Sigmoid colon (tissue), 7 donors: ENCODE results near the gene ADO. TPM values are rescaled to one million over a fixed set of nuclear protein-coding genes. Genes with fewer than 3 reads are reported as not detected.

Source experiments
- DNase-seq: peaks from one replicate; pipeline ENCODE4 v3.0.0-alpha.2; 2019
- H3K27ac ChIP-seq, 4 donors: fragments of 200-600 bp; sonication (generic); one replicate each; pipeline ENCODE4 v1.5.1; 2016 to 2019; ENCODE audit warnings: mild to moderate bottlenecking in 1 of 4
- H3K27me3 ChIP-seq, 3 donors: fragments of 200-600 bp; sonication (generic); one replicate each; pipeline ENCODE4 v1.5.1; 2019; ENCODE audit warnings: mild to moderate bottlenecking in 1 of 3
- H3K36me3 ChIP-seq, 4 donors: fragments of 200-600 bp; sonication (generic); one replicate each; pipeline ENCODE4 v1.5.1; 2016 to 2019
- H3K4me1 ChIP-seq, 4 donors: fragments of 200-600 bp; sonication (generic); one replicate each; pipeline ENCODE4 v1.5.1; 2017 to 2019
- H3K4me3 ChIP-seq, 4 donors: fragments of 200-600 bp; sonication (generic); one replicate each; pipeline ENCODE4 v1.5.1; 2017 to 2019; ENCODE audit warnings: mild to moderate bottlenecking in 2 of 4, moderate library complexity in 1 of 4
- H3K9me3 ChIP-seq, 4 donors: fragments of 200-600 bp in 3 of 4; sonication (generic) in 3 of 4; one replicate each; pipeline versions ENCODE4 v1.5.1 to v1.6.1; 2013 to 2019
- EP300 ChIP-seq, 4 donors: sonication (generic); formaldehyde crosslinking; IDR thresholded peaks; one replicate each; pipeline ENCODE4 v1.6.1; 2017; ENCODE audit warnings: antibody characterized with exemption in 4 of 4
- POLR2A ChIP-seq, 2 donors: fragments of 450-650 bp; IDR thresholded peaks; one replicate each; pipeline ENCODE4 v1.6.1; 2016; ENCODE audit warnings: antibody characterized with exemption in 2 of 2, mild to moderate bottlenecking in 2 of 2, moderate library complexity in 2 of 2
- POLR2AphosphoS5 ChIP-seq, 4 donors: sonication (generic); formaldehyde crosslinking; IDR thresholded peaks; one replicate each; pipeline ENCODE4 v1.6.1; 2017; ENCODE audit warnings: antibody characterized with exemption in 4 of 4
- WGBS, 2 donors: extraction: QIAGEN DNeasy Blood & Tissue Kit; methylation state at CpG; one replicate each; pipeline ENCODE4 v1.1.7; 2013; 5-methylcytosine and 5-hydroxymethylcytosine counted together
- intact Hi-C: fragments of 100-400 bp; cut with DNase I; formaldehyde crosslinking; loops from one replicate; pipeline ENCODE4 v1.15.1; 2023
- polyA plus RNA-seq, 3 donors: library from polyadenylated mRNA; stranded (reverse); fragments of 200-250 nt; gene quantifications; one replicate each; pipeline ENCODE4 v1.2.3, GENCODE V29; 2013
- total RNA-seq, 4 donors: library from RNA; depleted of rRNA; stranded (reverse); fragments of >200 nt; gene quantifications; one replicate each; pipeline ENCODE4 v1.1.0, GENCODE V29; 2016
- TF ChIP-seq, protein P1 (sequence below), 4 experiments: fragments of 450-650 bp in 3 of 4; fragments of 200-600 bp in 1 of 4; IDR thresholded peaks; one replicate each; pipeline ENCODE4 v1.5.1; 2016 to 2019; ENCODE audit warnings: antibody characterized with exemption in 4 of 4, mild to moderate bottlenecking in 3 of 4, moderate library complexity in 2 of 4
- donor health status: healthy with polysubstance abuse.
- donor health status: Bipolar disorder and iron deficiency.
- donor health status: healthy.

Gene ADO
- total and polyA plus RNA-seq, 7 donors: 5.4 to 18.9 (median 13.0) TPM

- WGBS, 2 donors: 0 to 1% methylated on average over 49 of the region's 49 CpGs
- peaks cover 13 to 51% (median 24%) of the 10 kb centered on the region in 3 donors for H3K27me3 ChIP-seq
- no peaks in the 10 kb centered on the region for H3K9me3 ChIP-seq
- H3K4me3 ChIP-seq: peak overlapping the region; percentile 64 to 88 (median 78)
- peak; percentile 75 for DNase-seq
- no peaks in the 10 kb centered on the region for H3K36me3 ChIP-seq
- intact Hi-C loops: loop anchor here (5.0 kb wide), 2 partner anchors 225 to 340 kb away; no protein-coding TSS in a partner anchor
- H3K27ac ChIP-seq: peak overlapping the region; percentile 79 to 95 (median 88)
- TF ChIP-seq EP300 (IDR thresholded peaks at IDR 0.05) (no peak), POLR2AphosphoS5 (IDR thresholded peaks at IDR 0.05) (no peak), POLR2A (IDR thresholded peaks at IDR 0.05) (no peak)
- TF ChIP-seq, protein P1, sequence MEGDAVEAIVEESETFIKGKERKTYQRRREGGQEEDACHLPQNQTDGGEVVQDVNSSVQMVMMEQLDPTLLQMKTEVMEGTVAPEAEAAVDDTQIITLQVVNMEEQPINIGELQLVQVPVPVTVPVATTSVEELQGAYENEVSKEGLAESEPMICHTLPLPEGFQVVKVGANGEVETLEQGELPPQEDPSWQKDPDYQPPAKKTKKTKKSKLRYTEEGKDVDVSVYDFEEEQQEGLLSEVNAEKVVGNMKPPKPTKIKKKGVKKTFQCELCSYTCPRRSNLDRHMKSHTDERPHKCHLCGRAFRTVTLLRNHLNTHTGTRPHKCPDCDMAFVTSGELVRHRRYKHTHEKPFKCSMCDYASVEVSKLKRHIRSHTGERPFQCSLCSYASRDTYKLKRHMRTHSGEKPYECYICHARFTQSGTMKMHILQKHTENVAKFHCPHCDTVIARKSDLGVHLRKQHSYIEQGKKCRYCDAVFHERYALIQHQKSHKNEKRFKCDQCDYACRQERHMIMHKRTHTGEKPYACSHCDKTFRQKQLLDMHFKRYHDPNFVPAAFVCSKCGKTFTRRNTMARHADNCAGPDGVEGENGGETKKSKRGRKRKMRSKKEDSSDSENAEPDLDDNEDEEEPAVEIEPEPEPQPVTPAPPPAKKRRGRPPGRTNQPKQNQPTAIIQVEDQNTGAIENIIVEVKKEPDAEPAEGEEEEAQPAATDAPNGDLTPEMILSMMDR (IDR thresholded peaks at IDR 0.05): no peak
- peaks cover 0 to 41% (median 38%) of the 10 kb centered on the region in 4 donors for H3K4me1 ChIP-seq
These were observed 12.7 kb downstream of the ADO start for GRCh38 chr10:62817121-62817765.

DNA sequence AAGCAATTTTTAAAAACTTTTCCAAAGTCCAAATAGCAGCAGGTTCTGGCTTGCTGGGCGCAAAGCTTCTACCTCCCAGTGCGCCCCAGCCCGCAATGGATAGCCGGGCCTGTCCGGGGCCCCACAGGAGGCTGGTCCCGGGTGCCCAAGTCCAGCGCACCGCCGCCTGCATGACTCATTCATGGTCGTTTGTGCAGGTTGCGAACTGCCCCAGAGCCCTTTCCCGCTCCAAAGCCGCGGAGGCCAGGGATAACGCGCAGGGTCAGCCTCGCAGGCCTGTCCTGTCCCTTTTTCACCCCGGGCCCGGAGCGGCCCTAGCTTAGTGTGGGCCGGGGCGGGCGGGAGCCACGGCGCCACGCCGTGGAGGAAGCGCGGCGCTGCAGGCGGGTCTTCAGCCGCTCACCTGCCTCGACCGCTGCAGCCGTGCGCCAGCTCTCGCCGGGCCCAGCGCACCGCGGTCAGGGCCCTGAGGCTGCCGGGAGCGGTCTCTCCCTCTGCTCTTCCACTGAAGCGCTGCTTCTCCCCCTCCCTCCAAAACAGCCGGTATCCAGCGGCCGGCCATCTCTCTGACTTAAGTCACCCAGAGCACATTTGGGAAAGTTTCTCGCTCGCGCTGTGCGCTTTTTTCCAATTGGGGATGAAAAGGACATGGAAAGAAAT is 13.4 kb downstream of the ADO start:
- intact Hi-C loops: loop anchor here (2.0 to 5.0 kb wide), 4 partner anchors 13 to 381 kb away; partner anchors contain the start of gene ADO
- Histone ChIP-seq H3K9me3 (no peaks in the 10 kb centered on the region), H3K27ac (peak overlapping the region; percentile 79 to 95 (median 88)), H3K4me1 (peaks cover 0 to 41% (median 38%) of the 10 kb centered on the region in 4 donors), H3K36me3 (no peaks in the 10 kb centered on the region), H3K4me3 (peak overlapping the region; percentile 64 to 88 (median 78)), H3K27me3 (peaks cover 13 to 51% (median 24%) of the 10 kb centered on the region in 3 donors)
- peak; percentile 81 for DNase-seq
- no peak for TF ChIP-seq POLR2A (IDR thresholded peaks at IDR 0.05)
- peak in 1 of 4 donors; percentile 9 for TF ChIP-seq POLR2AphosphoS5 (IDR thresholded peaks at IDR 0.05)
- TF ChIP-seq, protein P1 (IDR thresholded peaks at IDR 0.05): peak; percentile 28 to 92 (median 44)
- TF ChIP-seq EP300 (IDR thresholded peaks at IDR 0.05): no peak
- WGBS, 2 donors: 1% methylated on average over 51 of the region's 51 CpGs

DNA sequence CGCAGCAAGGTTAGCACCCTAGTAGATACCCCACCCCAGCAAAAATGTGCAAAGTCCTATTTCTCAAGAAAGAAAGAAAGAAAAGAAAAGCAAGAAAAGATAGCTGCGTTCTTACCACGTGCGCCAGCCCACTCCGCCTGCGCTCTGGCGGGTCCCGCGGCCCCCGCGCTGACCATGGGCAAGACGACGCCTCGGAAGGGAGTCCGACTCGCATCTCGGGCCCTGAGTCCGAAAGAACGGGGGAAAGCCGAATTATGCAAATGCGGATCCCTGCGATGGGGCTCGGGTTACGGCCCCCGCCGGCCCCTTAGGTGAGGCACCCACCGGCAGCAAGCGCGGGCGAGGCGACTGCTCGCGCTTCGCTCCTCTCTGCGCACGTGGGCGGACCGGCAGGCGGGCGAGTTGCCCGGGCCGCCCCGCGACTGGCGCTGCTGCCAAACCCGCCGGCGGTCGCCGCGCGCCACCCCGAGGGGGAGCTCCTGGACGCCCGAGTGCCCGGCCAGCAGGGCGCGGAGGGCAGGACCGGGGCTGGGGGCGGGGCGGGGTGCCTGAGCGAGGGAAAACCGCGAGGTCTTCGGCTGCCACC is 14.0 kb downstream of the ADO start:
- intact Hi-C loops: loop anchor here (2.0 to 5.0 kb wide), 4 partner anchors 14 to 382 kb away; partner anchors contain the start of gene ADO
- Histone ChIP-seq H3K36me3 (no peaks in the 10 kb centered on the region), H3K4me3 (peak overlapping the region; percentile 64 to 88 (median 78)), H3K27me3 (peaks cover 13 to 51% (median 24%) of the 10 kb centered on the region in 3 donors), H3K4me1 (peaks cover 0 to 41% (median 38%) of the 10 kb centered on the region in 4 donors), H3K27ac (peak overlapping the region in 1 of 4 donors; percentile 95), H3K9me3 (no peaks in the 10 kb centered on the region)
- no peak for DNase-seq
- TF ChIP-seq EP300 (IDR thresholded peaks at IDR 0.05) (no peak), POLR2A (IDR thresholded peaks at IDR 0.05) (no peak)
- TF ChIP-seq, protein P1 (IDR thresholded peaks at IDR 0.05): no peak
- 3 to 17% methylated on average over 65 of the region's 65 CpGs for WGBS, 2 donors

DNA sequence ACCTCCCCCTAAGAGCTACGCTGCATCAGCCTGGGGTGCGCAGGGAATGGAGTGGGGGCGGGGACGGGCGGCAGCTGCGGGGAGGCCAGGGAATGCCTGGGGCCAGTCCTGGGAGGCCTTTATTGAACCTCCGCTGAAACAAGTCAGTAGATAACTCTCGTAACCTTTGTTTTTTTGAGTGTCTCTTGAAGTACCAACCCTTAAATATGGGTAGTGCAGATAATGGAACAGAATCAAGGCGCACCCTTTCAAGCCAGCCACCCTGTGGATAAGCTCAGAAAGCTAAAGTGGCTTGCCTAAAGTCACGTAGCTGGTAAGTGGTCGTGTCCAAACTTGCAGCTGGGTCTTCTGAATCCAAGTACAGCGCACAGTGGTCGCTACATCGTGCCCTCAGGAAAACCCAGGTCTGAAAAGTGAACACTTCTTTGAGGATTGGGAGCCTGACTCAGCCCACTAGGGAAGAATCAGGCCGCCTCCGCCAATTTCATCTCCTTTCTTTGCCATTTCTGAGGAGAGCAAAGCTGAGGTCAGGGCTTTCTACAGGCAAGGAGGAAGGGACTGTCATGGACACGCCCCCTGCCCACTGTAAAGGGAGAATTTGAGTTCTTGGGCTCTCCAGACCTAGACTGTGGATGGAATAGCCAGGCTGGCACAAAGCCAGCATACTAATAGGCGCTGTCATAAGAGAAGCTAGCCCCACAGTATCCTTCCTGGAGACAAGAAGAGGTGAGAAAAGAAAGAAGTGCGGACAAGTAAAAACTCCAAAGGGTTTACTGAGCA is 14.8 kb downstream of the ADO start:
- Histone ChIP-seq H3K4me1 (peaks cover 0 to 39% (median 37%) of the 10 kb centered on the region in 4 donors), H3K27ac (no peak overlapping the region), H3K4me3 (no peak overlapping the region), H3K27me3 (peaks cover 13 to 50% (median 24%) of the 10 kb centered on the region in 3 donors), H3K36me3 (no peaks in the 10 kb centered on the region), H3K9me3 (no peaks in the 10 kb centered on the region)
- DNase-seq: no peak
- intact Hi-C loops: loop anchor here (2.0 to 5.0 kb wide), 4 partner anchors 15 to 383 kb away; partner anchors contain the start of gene ADO
- WGBS, 2 donors: 40 to 46% methylated on average over 19 of the region's 19 CpGs
- TF ChIP-seq POLR2AphosphoS5 (IDR thresholded peaks at IDR 0.05): no peak
- no peak for TF ChIP-seq POLR2A (IDR thresholded peaks at IDR 0.05)
- no peak for TF ChIP-seq EP300 (IDR thresholded peaks at IDR 0.05)
- TF ChIP-seq, protein P1 (IDR thresholded peaks at IDR 0.05): no peak
